ENCODE data around the gene SCAMP2.

Gene SCAMP2

DNA sequence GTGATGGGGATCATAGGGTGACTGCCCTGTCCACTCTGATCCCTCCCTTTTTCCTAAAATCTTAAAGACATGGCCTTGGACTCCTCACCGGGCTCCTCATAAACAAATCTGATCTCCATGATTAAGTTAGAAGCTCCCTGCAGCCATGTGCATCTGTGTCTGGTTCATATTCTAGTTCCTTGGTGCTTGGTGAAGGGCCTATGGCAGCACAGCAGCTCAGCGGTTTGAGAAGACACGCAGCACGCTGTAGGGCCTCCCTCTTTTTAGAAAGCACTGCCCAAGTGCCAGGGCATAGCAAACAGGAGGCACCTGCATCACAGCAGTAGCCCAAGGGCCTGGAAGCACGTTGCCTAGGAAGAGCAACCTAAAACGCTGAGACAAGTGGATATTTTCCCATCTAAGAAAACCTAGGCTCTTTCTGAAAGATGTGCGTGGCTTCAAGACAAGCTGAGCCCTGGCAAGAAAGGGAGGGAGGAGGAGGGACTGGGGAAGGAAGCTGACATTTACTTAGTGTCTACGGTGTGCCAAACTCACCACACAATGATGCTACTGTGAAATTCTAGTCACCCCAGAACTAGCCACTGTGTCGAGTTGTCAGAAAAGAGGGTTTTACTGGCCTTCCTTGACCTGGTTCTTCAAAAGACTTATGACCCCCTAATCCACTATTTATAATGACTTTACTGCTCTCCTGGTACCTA lies 15.3 kb downstream of the SCAMP2 start:
- peak; percentile 8 for DNase-seq

GRCh38 chr15:74857082-74857655 lies 16.0 kb downstream of the SCAMP2 start:
- DNase-seq, result peak; percentile 45

GRCh38 chr15:74856537-74856936 lies 16.6 kb downstream of the SCAMP2 start:
- no peak for DNase-seq

DNA sequence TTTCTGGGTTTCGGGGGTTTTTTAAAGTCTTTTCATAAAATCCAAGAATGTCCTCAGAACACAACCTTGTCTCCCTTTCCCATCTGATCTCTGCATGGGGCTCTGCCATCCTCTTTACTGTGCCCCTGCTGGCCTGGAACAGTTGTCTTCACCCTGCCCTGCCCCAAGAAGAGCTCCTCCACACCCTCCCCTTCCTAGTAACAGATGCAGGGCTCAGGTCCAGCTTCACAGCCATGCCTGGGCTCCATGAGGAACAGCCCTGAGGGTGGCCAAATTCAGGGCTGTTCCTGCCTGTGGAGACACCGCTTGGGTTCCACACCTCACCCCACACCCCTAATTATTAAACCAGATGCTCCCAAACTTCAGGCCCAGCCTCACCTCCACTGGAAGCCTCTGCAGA lies 17.3 kb downstream of the SCAMP2 start:
- no peak for DNase-seq

DNA sequence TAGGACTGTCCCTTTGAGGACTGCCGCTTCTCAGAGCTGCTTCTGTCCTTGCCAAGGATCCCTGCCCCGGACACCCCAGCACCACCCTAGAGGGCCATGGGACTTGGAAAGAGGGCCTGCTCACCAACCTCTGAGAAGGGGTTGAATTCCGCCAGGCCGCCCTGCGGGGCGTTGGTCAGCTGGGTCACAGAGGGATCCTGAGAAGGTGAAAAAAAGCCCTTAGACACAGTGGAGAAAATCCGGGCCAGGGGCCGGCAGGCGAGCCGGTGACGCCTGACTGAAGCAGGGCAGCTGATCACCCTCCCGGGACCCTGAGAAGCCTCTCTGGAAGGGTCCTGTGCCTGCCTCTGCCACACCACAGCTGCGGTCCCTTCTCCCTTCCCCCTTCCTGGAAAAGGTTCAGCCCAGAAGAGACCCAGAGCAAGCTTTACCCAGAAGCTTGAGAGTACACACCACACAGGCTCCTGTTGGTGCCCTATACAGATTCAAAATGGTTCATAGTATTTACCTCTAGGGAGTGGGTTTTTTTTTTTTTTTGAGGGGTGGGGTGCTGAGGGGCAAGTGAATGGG lies 18.6 kb downstream of the SCAMP2 start:
- DNase-seq, result no peak

DNA sequence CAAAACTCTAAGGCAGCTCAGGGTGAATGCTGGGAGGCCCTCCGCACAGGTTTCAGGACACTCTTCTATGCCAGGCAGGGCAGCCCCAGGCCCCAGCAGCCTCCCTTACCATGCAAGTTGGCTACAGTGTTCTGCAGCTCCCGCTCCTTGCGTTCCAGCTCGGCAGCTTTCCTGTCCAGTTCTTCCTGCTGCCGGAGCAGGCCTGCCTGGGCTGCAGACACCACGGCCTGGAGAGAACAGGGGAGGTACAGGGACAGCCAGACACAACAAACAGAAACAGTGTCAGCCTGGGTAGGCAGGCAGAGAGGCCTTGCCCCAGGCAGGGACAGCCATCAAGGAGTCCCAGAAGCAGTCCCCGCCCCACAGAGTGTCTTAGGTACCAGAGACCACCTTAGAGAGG lies 21.2 kb downstream of the SCAMP2 start:
- no peak for DNase-seq

- DNase-seq, result no peak
These were observed 22.8 kb downstream of the SCAMP2 start for GRCh38 chr15:74850393-74850792.

GRCh38 chr15:74847432-74847831 lies 25.7 kb downstream of the SCAMP2 start:
- DNase-seq, result no peak

DNA sequence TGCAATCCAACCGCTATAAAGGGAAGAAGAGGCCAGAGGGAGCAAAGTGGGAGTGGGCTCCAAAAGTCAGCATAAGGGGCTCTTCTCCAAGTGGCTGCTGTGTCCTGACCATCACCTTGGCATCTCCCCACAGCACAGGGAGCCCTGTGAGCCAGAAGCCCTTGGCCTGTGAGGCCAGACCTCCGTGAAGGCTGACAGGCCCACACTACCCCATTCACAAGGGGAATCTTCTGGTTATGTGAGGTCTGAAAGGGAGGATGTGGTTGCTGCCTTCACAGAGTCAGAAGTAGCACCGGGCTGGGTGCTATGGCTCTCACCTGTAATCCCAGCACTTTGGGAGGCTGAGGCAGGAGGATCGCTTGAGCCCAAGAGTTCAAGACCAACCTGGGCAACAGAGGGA lies 27.6 kb downstream of the SCAMP2 start:
- DNase-seq, result no peak

DNA sequence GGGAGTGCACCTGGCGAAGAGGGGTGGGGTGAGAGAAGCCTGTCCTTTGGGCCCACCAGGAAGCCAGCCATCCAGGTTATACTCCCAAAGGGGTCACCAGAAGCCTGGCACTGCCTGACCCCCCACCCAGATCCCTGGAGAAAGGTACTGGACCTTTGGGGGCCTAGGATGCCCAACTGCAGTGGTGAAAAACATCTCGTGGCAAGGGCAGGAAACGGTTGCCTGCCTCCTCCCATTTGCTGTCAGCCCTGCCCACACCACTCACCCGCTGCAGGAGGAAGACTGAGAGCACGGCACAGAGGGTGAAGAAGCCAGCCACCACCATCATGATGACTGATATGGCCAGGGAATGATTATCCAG lies 28.0 kb downstream of the SCAMP2 start:
- no peak for DNase-seq

DNA sequence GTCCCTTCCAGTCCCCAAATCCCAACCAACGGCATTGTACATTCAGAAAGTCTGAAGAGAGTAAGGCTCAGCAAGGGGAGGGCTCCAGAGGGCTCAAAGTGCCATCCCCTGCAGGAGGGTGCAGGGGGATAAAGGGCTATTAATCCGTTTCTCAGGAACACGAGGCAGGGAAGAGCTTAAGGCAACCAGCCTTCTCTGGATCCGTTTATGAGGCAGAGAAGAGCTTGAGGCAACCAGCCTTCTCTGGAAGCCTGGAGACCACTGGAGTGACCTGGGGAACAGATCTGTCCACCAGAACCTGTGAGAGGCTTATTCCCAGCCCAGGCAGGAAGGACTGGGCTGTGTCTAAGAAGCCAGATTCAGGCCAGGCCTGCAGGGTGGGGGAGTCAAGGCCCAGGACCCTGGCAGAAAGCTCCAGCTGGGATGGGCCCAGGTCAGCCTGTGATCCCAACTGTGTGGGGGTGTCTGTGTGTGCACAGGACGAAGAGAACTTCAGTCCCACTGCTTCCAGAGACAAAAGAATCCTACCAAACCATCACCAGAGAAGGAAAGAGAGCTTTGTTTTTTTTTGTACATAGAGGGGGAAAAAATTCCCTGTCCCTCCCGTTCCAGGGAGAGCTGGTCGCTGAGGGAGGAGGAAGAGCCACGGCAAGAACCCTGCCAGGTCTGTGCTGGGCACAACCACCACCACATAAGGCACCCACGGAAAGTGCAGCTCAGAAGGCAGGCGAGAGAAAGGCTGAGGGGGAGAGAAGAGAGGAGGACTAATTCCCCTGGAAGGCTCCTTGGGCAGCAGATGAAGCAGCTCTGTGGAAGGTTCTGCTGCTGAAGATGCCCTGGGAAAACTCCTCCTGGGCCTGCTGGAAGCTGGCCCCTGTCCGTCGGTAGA lies 28.6 kb downstream of the SCAMP2 start:
- DNase-seq, result no peak

DNA sequence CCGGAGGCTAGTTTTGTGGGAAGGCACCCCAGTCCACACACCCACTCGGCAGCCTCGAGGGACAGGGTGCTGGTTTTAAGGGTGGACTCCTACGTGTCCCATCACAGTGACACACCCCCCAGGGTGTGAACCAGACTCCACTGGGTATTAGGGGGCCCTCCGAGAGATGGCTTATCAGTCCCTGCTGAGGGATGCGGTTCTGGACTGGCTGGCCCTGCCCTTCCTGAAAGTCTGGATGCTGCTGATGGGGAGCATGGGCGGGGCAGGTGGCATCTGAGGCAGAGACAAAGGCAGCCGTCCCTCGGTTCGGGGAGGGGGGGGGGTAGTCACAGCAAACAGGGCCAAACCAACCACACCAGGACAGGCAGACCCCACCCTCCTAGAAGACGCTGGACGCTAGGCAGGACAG lies 29.3 kb downstream of the SCAMP2 start:
- DNase-seq, result no peak

- DNase-seq, result no peak
These were observed 29.7 kb downstream of the SCAMP2 start for GRCh38 chr15:74843445-74843828.

- peak; percentile 62 for DNase-seq
These were observed 30.4 kb downstream of the SCAMP2 start, which contains the start of gene ULK3 for GRCh38 chr15:74842581-74843444. Gene ULK3, minus strand, starts transcription at chr15:74843156. Its CDS starts 51 bp downstream, at chr15:74843105.

- no peak for DNase-seq
These were observed 31.2 kb downstream of the SCAMP2 start for GRCh38 chr15:74841891-74842373.

DNA sequence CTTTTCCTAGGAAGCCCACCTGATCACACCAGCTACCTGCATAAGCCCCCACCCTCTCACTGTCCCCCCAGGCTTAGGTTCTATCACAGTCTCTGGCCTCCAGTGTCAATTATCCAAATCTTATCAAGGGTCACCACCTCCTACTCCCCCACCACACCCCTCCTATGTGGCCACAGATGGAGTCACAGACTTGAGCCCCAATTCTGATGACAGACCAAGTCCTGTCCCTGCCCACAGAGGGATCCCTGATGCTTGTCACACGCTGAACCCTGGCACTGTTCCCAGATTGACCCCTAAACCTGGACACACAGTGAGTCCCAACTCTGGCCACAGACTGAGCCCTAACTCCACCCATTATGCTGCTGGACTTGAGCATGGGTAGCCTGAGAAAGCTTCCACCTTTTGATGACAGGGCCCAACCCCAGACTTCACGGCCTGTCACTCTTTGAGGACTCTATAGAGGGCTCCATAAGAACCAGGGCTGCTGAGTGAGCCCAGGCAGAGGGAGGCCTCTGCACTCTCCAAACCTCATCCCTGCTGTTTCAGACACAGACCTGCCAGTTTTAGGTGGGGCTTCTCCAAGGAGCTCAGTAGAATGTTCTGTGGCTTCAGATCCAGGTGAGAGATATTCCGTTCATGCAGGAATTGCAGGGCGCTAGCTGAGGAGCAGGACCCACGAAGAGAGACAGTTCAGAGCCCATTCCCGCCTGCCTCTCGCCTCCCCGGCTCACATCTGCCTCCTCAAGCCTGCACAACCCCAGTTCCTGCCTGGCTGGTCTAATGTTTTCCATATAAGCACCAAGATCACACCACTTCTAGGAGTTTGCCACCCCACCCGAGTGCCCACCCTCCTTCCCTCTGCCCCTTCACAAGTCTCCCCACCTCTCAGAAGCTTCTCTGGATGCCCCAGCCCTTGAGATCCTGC lies 32.1 kb downstream of the SCAMP2 start:
- no peak for DNase-seq

GRCh38 chr15:74839526-74840395 lies 33.4 kb downstream of the SCAMP2 start:
- DNase-seq, result no peak

DNA sequence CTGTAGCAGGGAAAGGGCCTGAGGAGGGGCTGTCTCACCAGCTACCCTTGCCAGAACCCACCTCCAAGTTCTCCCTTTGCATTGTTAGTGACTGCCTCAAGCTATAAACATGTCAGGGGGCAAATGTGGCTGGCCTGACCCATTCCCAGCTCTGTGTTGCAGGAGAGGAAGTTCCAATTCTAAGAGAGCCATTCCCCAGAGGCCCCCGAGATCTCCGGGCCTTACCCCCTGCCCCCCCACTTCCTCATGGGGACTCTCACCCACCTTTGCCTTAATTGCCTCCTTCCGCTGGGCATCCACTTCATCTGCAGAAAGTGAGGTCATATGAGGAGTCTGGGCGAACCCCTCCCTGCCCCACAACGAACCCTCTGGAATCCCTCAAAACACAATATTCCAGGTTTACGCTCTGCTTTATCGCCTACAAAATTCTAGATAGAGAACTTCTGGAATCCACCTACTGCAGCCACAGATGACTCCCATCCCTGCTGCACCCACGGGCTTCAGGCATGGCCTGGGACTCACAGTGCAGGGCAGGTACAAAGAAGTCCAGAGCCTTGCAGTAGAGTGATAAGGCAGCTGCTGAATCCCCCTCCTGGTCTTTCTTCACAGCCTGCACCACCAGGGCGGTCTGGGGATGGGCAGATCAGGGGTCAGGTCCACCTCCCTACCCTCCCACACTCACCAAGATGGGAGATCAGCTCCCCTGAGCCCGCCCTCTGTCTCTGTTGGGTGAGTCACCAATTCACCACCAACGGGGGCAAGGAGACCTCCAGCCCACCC lies 34.2 kb downstream of the SCAMP2 start:
- no peak for DNase-seq

GRCh38 chr15:74838137-74838516 lies 35.0 kb downstream of the SCAMP2 start:
- DNase-seq, result no peak

All from DMS79 treated with DMSO at 0.1 percent for 48 hours (cell line).